NCI-H82 treated with DMSO at 0.1 percent for 48 hours (cell line): Measurements from ENCODE around the gene GNG7.
"Not testable (repeated sequence)": the region's sequence is repeated elsewhere in the genome, so short reads cannot be mapped to it uniquely, and the experiment has no call there.

Experiments used
- DNase-seq: peaks from one replicate; lab custom pipeline; 2025; ENCODE audit not compliant: unreplicated experiment; lab: John Stamatoyannopoulos, UW

The GNG7 gene

DNA sequence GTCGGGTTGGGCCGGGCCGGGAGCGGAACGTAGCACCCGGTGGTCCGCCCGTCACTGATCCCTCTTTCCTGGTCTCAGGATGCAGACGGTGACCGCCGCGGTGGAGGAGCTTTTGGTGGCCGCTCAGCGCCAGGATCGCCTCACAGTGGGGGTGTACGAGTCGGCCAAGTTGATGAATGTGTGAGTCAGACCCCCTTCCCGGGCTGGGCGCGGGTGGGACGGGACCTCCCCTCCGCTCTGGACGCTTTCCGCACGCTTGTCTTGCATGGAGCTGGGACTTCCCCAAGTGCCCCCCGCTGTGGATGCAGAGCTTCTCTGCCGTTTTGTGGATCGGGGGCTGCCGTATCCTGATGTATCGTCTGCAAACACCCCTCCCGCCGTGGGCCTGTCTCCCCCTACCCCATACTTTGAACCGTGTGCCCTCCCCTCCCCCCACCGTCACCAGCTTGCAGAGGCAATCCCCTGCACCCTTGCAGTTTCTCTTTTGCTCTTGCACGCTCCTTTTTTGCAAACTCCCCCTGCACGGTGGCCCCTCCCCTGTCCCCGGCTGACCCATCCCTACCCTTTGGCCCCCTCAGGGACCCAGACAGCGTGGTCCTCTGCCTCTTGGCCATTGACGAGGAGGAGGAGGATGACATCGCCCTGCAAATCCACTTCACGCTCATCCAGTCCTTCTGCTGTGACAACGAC is 225.9 kb downstream of the GNG7 start:
- DNase-seq = no peak

DNA sequence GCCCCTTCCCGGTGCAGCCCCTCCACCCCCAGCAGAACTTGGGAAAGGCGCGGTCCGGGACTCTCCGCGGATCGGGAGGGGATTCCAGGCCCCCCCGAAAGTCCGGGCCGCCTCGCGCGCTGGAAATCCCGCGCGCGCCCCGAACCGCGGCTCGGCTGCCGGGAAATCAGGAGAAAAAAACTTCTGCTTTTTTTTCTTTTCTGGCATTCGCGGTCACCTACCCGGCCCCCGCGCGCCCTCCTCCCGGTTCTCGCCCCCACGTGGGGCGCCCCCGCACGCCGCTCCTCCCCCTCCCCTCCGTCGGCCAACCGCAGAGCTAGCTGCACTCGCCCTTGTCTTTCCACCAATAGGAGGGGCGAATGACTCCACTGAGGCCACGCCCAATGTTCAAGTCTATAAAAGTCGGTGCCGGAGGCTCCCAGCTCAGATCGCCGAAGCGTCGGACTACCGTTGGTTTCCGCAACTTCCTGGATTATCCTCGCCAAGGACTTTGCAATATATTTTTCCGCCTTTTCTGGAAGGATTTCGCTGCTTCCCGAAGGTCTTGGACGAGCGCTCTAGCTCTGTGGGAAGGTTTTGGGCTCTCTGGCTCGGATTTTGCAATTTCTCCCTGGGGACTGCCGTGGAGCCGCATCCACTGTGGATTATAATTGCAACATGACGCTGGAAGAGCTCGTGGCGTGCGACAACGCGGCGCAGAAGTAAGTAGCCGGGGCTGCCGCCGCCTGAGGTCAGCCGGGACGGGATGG is 226.6 kb downstream of the GNG7 start, which contains the start of gene GADD45B:
Gene GADD45B, plus strand, starts transcription at position 426 of the 749 bp plus-strand sequence. Its CDS starts 232 bp downstream, at position 658.
- DNase-seq = peak; percentile 69

DNA sequence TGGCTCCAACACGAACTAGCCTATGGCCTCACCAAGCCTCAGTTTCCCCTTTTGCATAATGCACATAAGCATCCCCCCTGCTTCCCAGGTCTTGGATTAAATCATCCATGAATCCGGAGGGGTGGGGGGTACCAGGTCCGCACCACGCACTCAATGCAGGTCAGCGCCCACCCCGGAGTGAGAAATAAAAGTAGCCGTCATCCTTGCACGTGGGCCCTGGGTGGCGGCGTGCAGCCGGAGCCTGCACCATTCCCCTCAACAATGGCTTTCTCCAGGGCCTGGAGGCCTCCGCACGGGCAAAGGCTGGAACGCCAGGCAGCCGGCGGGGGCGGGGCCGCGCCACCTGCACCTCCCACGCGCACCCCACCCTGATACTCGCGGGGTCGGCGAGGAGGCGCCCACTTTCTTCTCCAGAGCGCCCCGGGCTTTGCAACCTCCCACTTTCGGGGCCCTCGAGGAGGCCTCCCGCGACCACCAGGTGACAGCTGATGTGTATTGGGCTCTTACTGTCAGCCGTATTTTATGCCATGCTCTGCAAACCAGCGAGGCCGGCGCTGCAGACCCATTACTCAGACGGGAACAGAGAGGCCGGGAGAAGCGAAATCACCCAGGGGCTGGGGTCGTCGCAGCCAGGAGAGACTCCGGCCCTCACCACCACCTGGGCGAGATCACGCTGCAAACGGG is 227.3 kb downstream of the GNG7 start:
- DNase-seq = no peak

DNA sequence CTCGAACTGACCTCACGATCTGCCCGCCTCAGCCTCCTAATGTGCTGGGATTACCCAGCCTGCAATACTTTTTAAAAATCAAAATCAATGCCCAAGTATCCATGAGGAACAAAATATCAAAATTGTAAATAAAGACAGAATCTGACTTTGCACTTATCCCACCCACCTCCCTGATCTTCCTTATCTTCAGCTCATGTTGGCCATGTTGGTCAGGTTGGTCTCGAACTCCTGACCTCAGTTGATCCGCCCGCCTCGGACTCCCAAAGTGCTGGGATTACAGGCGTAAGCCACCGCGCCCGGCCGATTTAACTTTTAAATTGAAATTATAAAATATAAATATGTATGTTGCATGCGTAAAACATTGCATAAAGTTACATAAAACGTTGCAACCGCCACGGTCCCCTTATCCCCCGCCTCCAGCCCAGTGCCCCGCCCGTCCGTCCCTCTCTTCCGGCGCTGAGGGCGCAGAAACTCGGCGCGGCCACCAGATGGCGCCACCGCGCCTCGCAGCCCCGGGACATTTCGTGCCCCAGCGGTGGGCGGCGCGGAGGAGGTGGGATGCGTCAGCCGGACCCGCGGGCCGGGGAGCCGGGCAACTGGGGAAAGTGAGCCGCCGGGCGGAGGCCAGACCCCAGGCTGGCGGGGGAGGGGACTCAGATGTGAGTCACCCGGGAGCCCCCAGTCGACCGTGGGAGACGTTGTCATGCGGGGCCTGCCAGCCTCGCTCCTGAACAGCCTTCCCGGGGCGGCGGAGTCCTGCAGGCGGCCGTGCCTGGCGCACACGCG is 228.1 kb downstream of the GNG7 start:
- DNase-seq = peak; percentile 37

DNA sequence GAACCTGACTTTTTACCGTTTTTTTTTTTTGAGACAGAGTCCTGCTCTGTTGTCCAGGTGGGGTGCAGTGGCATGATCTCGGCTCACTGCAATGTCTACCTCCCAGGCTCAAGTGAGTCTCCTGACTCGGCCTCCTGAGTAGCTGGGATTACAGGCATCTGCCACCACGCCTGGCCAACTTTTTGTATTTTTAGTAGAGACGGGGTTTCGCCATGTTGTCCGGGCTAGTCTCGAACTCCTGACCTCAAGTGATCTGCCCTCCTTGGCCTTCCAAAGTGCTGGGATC is 232.6 kb downstream of the GNG7 start:
- not testable (repeated sequence) for DNase-seq

DNA sequence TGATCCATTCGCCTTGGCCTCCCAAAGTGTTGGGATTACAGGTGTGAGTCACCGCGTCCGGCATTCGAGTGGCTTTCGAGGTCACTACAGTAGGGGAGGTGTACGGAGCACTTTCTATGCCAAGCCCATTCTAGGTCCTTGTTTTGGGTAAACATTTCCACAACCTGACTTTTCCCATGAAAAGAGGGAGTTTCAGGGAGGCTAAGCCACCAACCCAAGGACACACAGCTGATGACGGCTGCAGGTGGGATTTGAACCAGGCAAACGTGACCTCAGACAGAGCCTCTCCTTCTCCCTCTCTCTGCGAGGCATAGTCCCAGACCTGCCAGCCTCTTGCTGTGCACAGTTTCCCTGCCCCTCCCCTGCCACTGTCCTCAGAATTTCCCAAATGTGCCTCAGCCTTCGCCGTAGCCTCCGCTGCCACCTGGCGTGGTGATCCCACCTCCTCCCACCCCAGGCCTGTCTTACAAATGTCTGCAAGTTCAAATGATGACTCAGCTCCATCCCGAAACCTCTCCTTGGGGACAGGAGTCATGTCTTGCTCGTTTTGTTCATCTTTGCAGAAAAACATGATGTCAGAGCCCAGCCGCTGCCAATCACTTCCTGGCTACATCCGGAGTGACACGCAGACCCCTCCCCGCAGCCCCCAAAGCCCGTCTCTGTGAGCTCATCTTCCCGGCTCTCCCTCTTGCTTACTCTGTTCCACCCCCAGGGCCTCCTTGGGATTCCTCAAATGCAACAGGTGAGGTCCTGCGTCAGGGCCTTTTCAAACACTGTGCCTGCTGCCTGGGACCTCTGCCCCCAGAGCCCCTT is 233.2 kb downstream of the GNG7 start:
- no peak for DNase-seq

DNA sequence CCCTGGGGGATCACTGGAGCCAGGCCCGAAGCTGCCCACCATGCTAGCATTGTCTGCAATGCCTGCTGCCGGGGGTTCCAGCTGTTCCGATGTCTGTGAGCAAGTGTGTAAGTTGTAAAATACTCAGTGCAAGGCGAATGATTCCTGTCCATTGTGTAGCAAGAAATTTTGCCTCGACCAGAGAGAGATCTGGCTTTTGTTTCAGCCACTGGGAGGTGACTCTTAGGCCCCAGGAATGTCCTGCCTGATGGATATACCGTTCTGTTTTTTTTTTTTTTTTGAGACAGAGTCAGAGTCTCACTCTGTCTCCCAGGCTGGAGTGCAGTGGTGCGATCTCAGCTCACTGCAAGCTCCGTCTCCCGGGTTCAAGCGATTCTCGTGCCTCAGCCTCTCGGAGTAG is 233.9 kb downstream of the GNG7 start:
- DNase-seq = no peak

DNA sequence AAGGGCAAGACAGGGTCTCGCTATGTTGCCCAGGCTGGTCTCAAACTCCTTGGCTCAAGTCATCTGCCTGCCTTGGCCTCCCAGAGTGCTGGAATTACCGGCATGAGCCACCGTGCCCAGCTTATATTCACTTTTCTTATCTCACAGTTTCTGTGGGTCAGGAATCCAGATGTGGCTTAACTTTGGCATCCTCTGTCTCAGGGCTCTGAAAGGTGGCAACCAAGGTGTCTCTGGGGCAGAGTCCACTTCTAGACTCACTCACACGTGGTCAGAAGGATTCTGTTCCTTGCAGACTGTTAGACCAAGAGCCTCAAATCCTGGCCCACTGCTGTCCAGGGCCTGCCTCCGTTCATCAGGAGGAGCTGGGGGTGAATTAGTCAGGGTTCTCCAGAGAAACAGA is 238.1 kb downstream of the GNG7 start:
- no peak for DNase-seq

DNA sequence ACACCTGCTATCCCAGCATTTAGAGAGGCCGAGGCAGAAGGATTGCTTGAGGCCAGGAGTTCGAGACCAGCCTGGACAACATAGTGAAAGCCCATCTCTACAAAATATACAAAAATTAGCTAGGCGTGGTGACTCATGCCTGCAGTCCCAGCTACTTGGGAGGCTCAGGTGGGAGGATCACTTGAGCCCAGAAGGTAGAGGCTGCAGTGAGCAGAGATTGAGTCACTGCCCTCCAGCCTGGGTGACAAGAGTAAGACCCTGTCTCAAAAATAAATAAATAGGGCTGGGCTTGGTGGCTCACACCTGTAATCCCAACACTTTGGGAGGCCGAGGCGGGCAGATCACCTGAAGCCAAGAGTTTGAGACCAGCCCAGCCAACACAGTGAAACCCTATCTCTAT is 238.8 kb downstream of the GNG7 start:
- not testable (repeated sequence) for DNase-seq

DNA sequence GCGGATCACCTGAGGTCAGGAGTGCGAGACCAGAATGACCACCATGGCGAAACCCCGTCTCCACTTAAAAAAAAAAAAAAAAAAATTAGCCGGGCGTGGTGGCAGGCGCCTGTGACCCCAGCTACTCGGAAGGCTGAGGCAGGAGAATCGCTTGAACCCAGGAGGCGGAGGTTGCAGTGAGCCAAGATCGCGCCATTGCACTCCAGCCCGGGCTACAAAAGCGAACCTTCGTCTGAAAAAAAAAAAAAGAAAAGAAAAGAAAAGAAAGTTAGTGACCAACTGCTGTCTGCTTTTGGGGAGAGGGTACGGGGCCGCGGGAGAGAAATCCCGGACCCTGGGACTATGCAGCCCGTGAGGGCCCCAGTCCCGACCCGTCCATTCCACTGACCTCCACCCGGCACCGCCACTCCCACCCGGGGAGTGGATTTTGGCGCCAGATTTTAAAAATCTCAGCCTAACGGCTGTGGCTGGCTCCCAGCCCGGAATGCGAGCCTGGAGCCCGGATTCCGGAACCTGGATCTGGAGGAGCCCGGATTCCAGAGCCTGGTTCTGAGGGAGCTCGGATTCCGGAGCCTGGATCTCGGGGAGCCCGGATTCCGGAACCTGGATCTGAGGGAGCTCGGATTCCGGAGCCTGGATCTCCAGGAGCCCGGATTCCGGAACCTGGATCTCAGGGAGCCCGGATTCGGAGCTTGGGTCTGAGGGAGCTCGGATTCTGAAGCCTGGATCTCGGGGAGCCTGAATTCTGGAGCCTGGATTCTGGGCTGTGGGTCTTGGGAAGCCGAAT is 239.7 kb downstream of the GNG7 start:
- DNase-seq = peak; percentile 19

DNA sequence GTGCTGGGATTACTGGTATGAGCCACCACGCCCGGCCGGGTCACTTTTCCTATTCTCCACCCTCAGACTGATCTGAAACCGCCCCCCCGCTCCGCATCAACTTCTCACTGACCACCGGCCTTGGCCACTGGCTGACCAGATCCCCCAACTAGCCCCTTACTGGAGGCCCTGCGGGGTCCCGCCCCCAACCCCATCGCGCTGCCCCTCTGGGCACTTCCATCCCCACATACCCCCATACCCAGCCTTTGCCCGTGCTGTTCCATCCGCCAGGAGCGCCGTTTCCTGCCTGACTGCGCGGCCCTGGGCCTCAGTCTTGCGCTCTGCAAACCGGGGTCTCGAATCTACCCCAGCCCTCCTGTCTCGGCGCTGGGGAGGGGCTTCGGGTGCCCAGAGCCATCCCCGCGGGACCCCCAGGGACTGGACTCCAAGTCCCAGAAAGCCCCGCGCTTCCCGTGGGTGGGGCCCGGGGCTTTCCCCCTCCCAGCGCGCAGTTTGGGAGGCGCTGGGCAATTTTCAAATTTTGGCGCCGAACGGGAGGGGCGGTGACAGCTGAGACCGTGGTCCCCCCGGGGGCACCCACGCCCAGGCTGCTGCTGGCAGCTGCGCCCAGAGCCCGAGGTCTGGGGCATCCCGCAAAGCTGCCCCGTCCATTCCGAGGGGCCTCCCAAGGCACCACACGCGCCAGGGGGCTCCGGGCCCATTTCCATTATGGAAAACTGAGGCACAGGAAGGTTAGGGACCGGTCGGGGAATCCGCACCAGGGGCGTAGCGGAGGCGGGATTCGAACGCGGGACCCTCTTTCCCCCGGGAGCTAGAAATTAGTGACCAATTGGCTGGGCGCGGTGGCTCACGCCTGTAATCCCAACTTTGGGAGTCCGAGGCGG is 240.5 kb downstream of the GNG7 start:
- no peak for DNase-seq
